ENCODE measurements around the gene KLHL29.

KLHL29 gene

GRCh38 chr2:23518481-23519333 is 133.7 kb downstream of the KLHL29 start:
- DNase-seq: no peak

- no peak for DNase-seq
These were observed 134.3 kb downstream of the KLHL29 start for GRCh38 chr2:23519334-23519651.

DNA sequence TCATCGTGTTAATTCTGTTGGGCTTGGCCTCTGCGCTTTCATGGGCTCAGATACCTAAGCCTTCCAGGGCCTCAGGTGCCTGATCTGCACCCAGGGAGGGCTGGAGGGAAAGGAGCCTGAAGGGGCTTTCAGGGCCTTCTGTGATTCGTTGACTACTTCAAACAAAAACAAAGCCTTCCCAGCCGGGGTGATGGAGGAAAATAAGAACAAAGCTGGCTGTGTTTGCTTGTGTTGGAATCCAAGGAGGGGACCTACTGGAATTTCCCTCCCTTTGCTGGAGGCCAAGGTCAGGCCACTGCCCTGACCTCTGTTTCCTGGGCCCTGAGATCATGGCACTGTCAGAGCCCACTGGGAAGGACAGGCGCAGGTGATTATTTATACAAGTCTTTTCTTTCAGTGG is 135.3 kb downstream of the KLHL29 start:
- DNase-seq: no peak

DNA sequence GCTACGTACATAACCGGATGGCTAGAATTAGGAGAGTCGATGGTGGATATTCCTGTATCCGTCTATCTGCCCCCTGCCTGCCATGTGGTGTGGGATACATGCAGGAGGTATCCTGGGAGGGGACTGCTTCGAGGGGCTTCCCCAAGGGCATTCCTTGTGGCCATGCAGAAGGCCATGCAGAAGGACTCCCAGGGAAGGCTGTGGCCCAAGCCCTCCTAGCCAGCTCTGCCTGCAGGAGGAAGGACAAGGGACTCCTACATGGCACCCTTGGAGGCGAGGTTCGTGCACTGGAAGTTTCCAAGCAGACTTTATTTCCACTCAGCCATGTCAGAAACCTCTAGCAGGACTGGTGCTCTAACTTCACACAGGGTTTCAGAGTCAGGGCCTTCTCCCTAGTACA is 136.1 kb downstream of the KLHL29 start:
- no peak for DNase-seq

DNA sequence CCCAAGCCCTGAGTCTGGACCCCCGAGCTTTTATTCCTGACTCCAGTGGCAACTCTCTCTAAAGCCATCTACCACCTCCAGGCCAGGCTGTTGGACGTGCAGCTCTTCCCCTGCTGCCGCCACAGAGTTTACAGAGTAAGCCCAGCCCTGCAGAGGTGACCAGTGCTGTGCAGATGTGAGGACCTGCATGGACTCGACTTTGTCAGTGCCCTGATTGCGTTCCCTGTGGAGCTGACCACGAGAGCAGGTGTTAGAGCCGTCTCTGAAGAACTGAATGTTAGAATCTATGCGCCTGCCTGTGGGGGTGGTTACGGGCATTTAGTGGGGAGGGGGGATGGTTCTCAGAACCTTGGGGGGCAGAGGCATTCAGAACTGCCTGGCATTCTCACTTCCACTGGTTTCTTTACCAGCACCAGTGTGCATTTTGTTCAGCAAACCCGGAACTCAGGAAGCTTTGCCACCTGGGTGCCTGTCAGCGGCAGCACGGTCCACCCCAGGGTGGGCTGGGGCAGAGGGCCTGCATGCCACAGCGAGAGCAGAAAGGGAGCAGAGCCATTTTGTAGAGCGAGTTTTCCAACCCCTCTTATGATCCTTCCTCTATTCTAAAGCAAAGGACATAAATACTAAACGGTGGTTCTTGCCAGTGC is 137.9 kb downstream of the KLHL29 start:
- no peak for DNase-seq

- DNase-seq: no peak
These were observed 138.6 kb downstream of the KLHL29 start for GRCh38 chr2:23523373-23524260.

DNA sequence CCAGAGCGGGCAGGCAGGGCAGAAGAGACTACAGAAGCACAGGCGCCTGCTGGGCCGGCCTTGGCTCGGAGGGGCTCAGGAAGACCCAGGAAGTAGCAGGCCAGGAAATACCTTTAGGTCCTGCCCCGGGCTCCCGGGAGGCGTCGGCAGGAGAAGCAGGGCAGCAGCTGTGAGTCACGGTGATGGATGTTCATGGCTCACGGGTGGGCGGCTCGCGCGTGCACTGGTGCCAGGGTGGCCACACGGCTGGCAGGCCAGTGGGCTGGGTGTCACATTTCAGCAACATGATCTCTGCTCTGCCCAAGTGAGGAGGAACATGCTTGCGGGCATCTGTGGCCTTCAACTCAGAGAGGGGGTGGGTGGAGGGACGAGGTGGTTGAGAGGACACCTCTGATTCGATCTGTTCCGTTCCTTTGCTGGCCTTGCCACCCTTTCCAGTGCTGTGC is 139.3 kb downstream of the KLHL29 start:
- DNase-seq: no peak

- no peak for DNase-seq
These were observed 140.3 kb downstream of the KLHL29 start for GRCh38 chr2:23525137-23525765.

DNA sequence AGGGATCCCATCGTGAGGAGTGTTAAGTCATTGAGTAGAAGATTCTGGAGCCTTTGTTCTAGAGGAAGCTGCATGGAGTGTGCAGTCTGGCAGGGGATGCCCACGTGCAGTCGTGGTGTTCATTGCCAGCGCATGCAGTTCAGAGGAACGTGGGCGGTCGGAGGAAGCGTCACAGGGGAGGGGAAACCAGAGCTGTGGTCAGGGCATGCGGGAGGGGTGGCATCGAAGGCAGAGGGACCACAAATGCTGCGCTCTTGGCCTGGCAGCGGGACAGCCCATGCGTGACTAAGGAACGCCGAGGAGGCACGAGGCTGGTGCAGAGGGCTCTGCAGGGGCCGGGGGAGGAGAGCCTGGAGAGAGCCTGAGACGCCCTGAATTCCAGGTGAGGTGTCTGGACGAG is 141.1 kb downstream of the KLHL29 start:
- DNase-seq: no peak

DNA sequence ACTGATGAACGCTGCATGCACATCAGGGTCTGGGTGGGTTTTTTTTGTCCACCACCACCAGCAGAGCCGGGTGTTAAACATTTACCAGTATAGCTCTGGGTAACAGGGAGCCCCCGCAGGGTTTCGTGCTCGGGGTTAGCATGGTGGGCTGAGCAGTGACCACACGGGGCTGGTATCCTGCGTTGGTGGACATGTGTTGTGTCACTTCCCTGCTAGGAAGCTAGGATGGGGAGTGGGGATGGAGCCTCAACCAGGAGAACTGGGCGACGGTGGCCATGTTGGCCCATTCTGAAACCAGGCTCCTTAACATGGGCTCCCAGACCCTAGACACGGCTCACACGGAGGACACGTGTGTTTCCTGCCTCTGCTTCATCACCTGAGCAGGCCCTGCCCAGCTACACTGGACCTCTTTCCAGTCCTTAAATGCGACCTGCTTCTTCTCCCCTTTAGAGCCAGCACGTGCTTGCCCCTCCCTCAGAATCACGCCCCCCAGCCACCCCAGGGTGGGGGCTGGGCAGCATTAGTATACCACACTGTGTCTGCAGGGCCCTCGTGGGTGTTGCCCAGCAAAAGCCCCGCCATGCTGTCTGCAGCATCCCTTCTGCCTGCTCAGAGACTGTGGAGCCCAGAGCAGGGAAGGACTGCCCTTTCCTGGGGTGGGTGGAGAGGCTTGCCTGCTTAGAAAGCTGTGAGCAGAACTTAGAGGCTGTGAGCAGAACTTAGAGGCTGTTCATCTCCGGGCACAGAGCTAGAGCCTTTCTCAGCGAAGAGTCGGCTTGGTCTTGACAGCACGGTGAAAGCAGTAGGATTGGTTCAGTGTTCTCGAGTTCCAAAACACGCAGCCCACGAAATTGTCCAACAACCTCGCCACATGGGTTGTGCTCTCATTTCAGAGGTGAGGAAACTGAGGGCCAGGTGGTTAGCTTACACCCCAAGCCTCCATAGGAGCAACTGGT is 142.1 kb downstream of the KLHL29 start:
- no peak for DNase-seq

GRCh38 chr2:23528171-23528570 is 143.2 kb downstream of the KLHL29 start:
- DNase-seq: no peak

GRCh38 chr2:23528690-23529089 is 143.7 kb downstream of the KLHL29 start:
- DNase-seq: no peak

DNA sequence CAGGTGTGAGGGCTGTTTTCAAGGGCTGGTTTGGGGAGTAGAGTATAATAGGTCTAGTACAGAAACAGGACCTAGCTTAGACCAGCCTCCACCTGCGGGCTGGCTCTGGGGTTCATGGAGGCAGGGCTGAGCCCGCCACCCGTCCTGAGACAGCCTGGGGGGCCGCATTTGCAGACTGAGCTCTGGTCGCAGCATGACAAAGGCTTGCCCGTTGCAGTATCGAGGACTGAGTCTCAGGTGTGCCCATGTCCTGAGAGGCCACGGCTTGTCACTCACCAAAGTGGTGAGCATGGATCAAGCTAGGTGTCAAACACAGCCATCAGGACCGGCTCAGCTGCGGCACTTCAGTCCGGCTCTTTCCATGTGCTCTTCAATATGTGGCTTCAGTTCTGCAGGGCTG is 144.7 kb downstream of the KLHL29 start:
- no peak for DNase-seq

- DNase-seq: peak; percentile 85
These were observed 145.4 kb downstream of the KLHL29 start for GRCh38 chr2:23530206-23530908.

DNA sequence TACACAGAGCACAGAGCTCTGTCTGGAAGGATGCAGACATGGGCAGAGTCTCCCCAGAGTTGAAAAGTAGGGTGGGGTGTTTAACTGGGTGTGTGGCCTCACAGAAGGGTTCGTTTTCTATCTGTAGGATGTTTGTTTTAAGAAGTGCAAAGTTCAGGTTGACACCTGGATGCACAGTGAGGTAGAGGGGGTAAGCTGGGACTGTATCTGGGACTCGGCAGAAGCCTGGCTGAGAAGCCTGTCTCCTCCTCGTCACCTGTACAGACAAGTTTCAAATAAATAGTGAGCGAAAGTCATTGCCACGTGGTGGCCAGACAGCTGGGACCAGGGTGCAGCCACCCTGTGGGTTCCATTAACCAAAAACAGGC is 145.9 kb downstream of the KLHL29 start:
- DNase-seq: no peak

GRCh38 chr2:23531280-23531679 is 146.3 kb downstream of the KLHL29 start:
- DNase-seq: no peak

GRCh38 chr2:23531881-23532280 is 146.9 kb downstream of the KLHL29 start:
- no peak for DNase-seq

- peak; percentile 79 for DNase-seq
These were observed 147.7 kb downstream of the KLHL29 start for GRCh38 chr2:23532391-23533337.

- peak; percentile 71 for DNase-seq
These were observed 148.3 kb downstream of the KLHL29 start for GRCh38 chr2:23533338-23533695.

GRCh38 chr2:23534771-23535170 is 149.8 kb downstream of the KLHL29 start:
- DNase-seq: no peak

All from eye (tissue), 1 donor.